H1 (cell line): ENCODE results near the gene IZUMO2. TPM values are rescaled to one million over a fixed set of nuclear protein-coding genes. Genes with fewer than 3 reads are reported as not detected.

ENCODE experiments used
- CTCF ChIA-PET: fragments of 300-600 bp; sonication (Branson Sonifier 250); formaldehyde crosslinking; loops from one replicate; lab custom pipeline; 2021; ENCODE audit not compliant: partially characterized antibody; lab: Charles Lee
- POLR2A ChIA-PET: fragments of 300-600 bp; sonication (Branson Sonifier 250); formaldehyde crosslinking; loops from one replicate; lab custom pipeline; 2021; ENCODE audit warnings: inconsistent platforms; ENCODE audit not compliant: partially characterized antibody; lab: Charles Lee
- DNase-seq, 2 experiments: peaks; one replicate each; pipeline versions ENCODE4 v3.0.0 to v3.0.0-alpha.2; 2010 to 2022; ENCODE audit warnings: low spot score in 2 of 2, low read depth in 1 of 2, mixed read lengths in 1 of 2
- FAIRE-seq: peaks from 2 replicates; lab custom pipeline; 2011; peaks lifted over from hg19 to GRCh38; lab: Jason Lieb, UNC
- H2AFZ ChIP-seq: 2 replicates; pipeline ENCODE4 v1.8.1; 2012; ENCODE audit warnings: low read length, inconsistent platforms
- H2AK5ac ChIP-seq: 2 replicates; pipeline ENCODE4 v1.6.1; 2013; ENCODE audit warnings: low read depth, low read length
- H2BK120ac ChIP-seq: replicated peaks from 2 replicates; pipeline ENCODE3; 2013; ENCODE audit warnings: low read depth, low read length, inconsistent platforms
- H2BK12ac ChIP-seq: 2 replicates; pipeline ENCODE4 v1.6.1; 2013; ENCODE audit warnings: low read depth, low read length
- H2BK15ac ChIP-seq: 2 replicates; pipeline ENCODE4 v1.6.1; 2013; ENCODE audit warnings: low read length
- H2BK20ac ChIP-seq: 2 replicates; pipeline ENCODE4 v1.6.1; 2013; ENCODE audit warnings: low read length
- H2BK5ac ChIP-seq: 2 replicates; pipeline ENCODE4 v1.6.1; 2013; ENCODE audit warnings: low read depth, low read length
- H3K14ac ChIP-seq: 2 replicates; pipeline ENCODE4 v1.6.1; 2013; ENCODE audit warnings: inconsistent platforms; ENCODE audit not compliant: insufficient read length
- H3K18ac ChIP-seq: 2 replicates; pipeline ENCODE4 v1.6.1; 2013; ENCODE audit warnings: low read length; ENCODE audit errors: extremely low read depth
- H3K23ac ChIP-seq: 2 replicates; pipeline ENCODE4 v1.6.1; 2013; ENCODE audit warnings: inconsistent platforms; ENCODE audit not compliant: insufficient read length
- H3K23me2 ChIP-seq: 2 replicates; pipeline ENCODE4 v1.6.1; 2013; ENCODE audit warnings: low read depth, low read length
- H3K27ac ChIP-seq: 2 replicates; pipeline ENCODE4 v1.6.1; 2011; ENCODE audit warnings: low read depth, low read length, inconsistent platforms
- H3K27me3 ChIP-seq, 4 experiments: replicated peaks in 1 of 4; 1 replicate in 1 of 4; 2 replicates in 3 of 4; pipeline versions ENCODE4 v1.6.1 to v1.8.1; 2011 to 2013; ENCODE audit warnings: low read length in 3 of 4, mild to moderate bottlenecking in 3 of 4, inconsistent platforms in 2 of 4, mixed read lengths in 2 of 4, moderate library complexity in 1 of 4; ENCODE audit not compliant: control insufficient read depth in 3 of 4, insufficient read depth in 3 of 4; ENCODE audit errors: extremely low read depth in 1 of 4
- H3K36me3 ChIP-seq, 4 experiments: 2 replicates each; pipeline versions ENCODE4 v1.6.1 to v1.8.1; 2011 to 2013; ENCODE audit warnings: mild to moderate bottlenecking in 4 of 4, low read length in 3 of 4, moderate library complexity in 2 of 4, control low read depth in 1 of 4, inconsistent platforms in 1 of 4; ENCODE audit not compliant: insufficient read depth in 4 of 4, control insufficient read depth in 2 of 4
- H3K4ac ChIP-seq: replicated peaks from 2 replicates; pipeline ENCODE3; 2013; ENCODE audit warnings: low read length, low read depth, mixed read lengths, inconsistent platforms; ENCODE audit not compliant: insufficient read length
- H3K4me1 ChIP-seq, 4 experiments: replicated peaks in 1 of 4; 1 replicate in 1 of 4; 2 replicates in 3 of 4; pipeline versions ENCODE4 v1.6.1 to v1.8.1; 2011 to 2013; ENCODE audit warnings: low read length in 3 of 4, inconsistent platforms in 2 of 4, mixed read lengths in 1 of 4; ENCODE audit not compliant: insufficient read depth in 4 of 4, control insufficient read depth in 3 of 4
- H3K4me2 ChIP-seq, 2 experiments: 2 replicates each; pipeline versions ENCODE4 v1.6.1 to v1.8.1; 2011 to 2013; ENCODE audit warnings: low read depth in 2 of 2, low read length in 2 of 2, control low read depth in 1 of 2, inconsistent platforms in 1 of 2, mild to moderate bottlenecking in 1 of 2; ENCODE audit not compliant: insufficient read depth in 1 of 2
- H3K4me3 ChIP-seq, 4 experiments: fragments of 200-600, 300-600 bp in 1 of 4; sonication (generic), shearing (Covaris generic), sonication (Bioruptor Twin) in 1 of 4; 2 replicates each; pipeline versions ENCODE4 v1.5.1 to v1.8.1; 2011 to 2016; ENCODE audit warnings: low read length in 4 of 4, low read depth in 3 of 4, control low read depth in 2 of 4, inconsistent platforms in 2 of 4, mild to moderate bottlenecking in 2 of 4, mixed read lengths in 1 of 4, moderate library complexity in 1 of 4; ENCODE audit not compliant: insufficient read depth in 2 of 4; ENCODE audit errors: extremely low read depth in 1 of 4
- H3K56ac ChIP-seq: replicated peaks from 2 replicates; pipeline ENCODE3; 2013; ENCODE audit warnings: low read depth, mild to moderate bottlenecking, mixed read lengths, low read length, inconsistent platforms; ENCODE audit not compliant: insufficient read length
- H3K79me1 ChIP-seq: 2 replicates; pipeline ENCODE4 v1.6.1; 2013; ENCODE audit warnings: low read depth, low read length, control low read depth
- H3K79me2 ChIP-seq, 2 experiments: 2 replicates each; pipeline versions ENCODE4 v1.6.1 to v1.8.1; 2012 to 2013; ENCODE audit warnings: low read length in 2 of 2, mild to moderate bottlenecking in 2 of 2, inconsistent platforms in 1 of 2; ENCODE audit not compliant: insufficient read depth in 2 of 2, control insufficient read depth in 1 of 2
- H3K9ac ChIP-seq, 4 experiments: replicated peaks in 1 of 4; 1 replicate in 1 of 4; 2 replicates in 3 of 4; pipeline versions ENCODE4 v1.6.1 to v1.8.1; 2011 to 2013; ENCODE audit warnings: low read depth in 3 of 4, low read length in 3 of 4, control low read depth in 2 of 4, mild to moderate bottlenecking in 2 of 4, moderate library complexity in 2 of 4, inconsistent platforms in 1 of 4; ENCODE audit errors: extremely low read depth in 1 of 4
- H3K9me3 ChIP-seq, 2 experiments: 2 replicates each; pipeline versions ENCODE4 v1.6.1 to v1.8.1; 2012 to 2013; ENCODE audit warnings: mild to moderate bottlenecking in 2 of 2, moderate library complexity in 2 of 2, control low read depth in 1 of 2, inconsistent platforms in 1 of 2, low read depth in 1 of 2, low read length in 1 of 2, mixed read lengths in 1 of 2; ENCODE audit not compliant: insufficient read depth in 2 of 2
- H4K20me1 ChIP-seq, 2 experiments: replicated peaks in 1 of 2; 2 replicates each; pipeline versions ENCODE3 to v1.8.1; 2011 to 2013; ENCODE audit warnings: inconsistent platforms in 2 of 2, low read length in 2 of 2, mild to moderate bottlenecking in 1 of 2; ENCODE audit not compliant: insufficient read depth in 2 of 2, control insufficient read depth in 1 of 2
- H4K5ac ChIP-seq: 2 replicates; pipeline ENCODE4 v1.6.1; 2013; ENCODE audit warnings: low read length, low read depth, mixed read lengths, inconsistent platforms; ENCODE audit not compliant: insufficient read length
- H4K8ac ChIP-seq: 2 replicates; pipeline ENCODE4 v1.8.0; 2013; ENCODE audit warnings: mild to moderate bottlenecking, moderate library complexity, low read length, inconsistent platforms; ENCODE audit not compliant: insufficient read depth; ENCODE audit errors: extremely low read depth
- H4K91ac ChIP-seq: replicated peaks from 2 replicates; pipeline ENCODE3; 2013; ENCODE audit warnings: low read length, mixed read lengths, inconsistent platforms; ENCODE audit not compliant: insufficient read length
- EP300 ChIP-seq, 2 experiments: IDR thresholded peaks; 1 replicate in 1 of 2; 2 replicates in 1 of 2; pipeline ENCODE4 v1.6.1; 2011 to 2012; ENCODE audit warnings: low read depth in 2 of 2, low read length in 2 of 2, mild to moderate bottlenecking in 2 of 2, borderline replicate concordance in 1 of 2, inconsistent platforms in 1 of 2, moderate library complexity in 1 of 2
- GABPA ChIP-seq: IDR thresholded peaks from 2 replicates; pipeline ENCODE4 v1.6.1; 2011; ENCODE audit warnings: mild to moderate bottlenecking, low read length, moderate library complexity, borderline replicate concordance; ENCODE audit not compliant: insufficient read depth
- HDAC2 ChIP-seq, 2 experiments: fragments of 300-600 bp in 1 of 2; sonication (generic) in 1 of 2; IDR thresholded peaks; 2 replicates each; pipeline ENCODE4 v1.6.1; 2011 to 2012; ENCODE audit warnings: low read depth in 2 of 2, low read length in 2 of 2, mild to moderate bottlenecking in 2 of 2, moderate library complexity in 2 of 2, borderline replicate concordance in 1 of 2, inconsistent platforms in 1 of 2
- KDM1A ChIP-seq: fragments of 200-600, 300-600 bp; sonication (generic); IDR thresholded peaks from 2 replicates; pipeline ENCODE4 v1.7.1; 2016; ENCODE audit warnings: mild to moderate bottlenecking, low read length, borderline replicate concordance
- MAFK ChIP-seq: IDR thresholded peaks from 2 replicates; pipeline ENCODE4 v1.6.1; 2012; ENCODE audit warnings: low read depth, mild to moderate bottlenecking, improper control_type of control experiment, low read length
- NANOG ChIP-seq: IDR thresholded peaks from 2 replicates; pipeline ENCODE4 v1.6.1; 2011; ENCODE audit warnings: low read length, low read depth, mild to moderate bottlenecking, inconsistent platforms; ENCODE audit not compliant: insufficient read depth, poor library complexity, severe bottlenecking
- PHF8 ChIP-seq: fragments of 200-600 bp; sonication (generic); conservative IDR thresholded peaks from 2 replicates; pipeline ENCODE4 v1.7.1; 2012; ENCODE audit warnings: low read depth, mild to moderate bottlenecking, inconsistent platforms, low read length, moderate library complexity
- POU5F1 ChIP-seq: IDR thresholded peaks from 2 replicates; pipeline ENCODE4 v1.6.1; 2011; ENCODE audit warnings: low read depth, mild to moderate bottlenecking, low read length, moderate library complexity
- SIN3A ChIP-seq, 2 experiments: IDR thresholded peaks in 1 of 2; conservative IDR thresholded peaks in 1 of 2; 2 replicates each; pipeline ENCODE4 v1.6.1; 2011 to 2012; ENCODE audit warnings: low read length in 2 of 2, improper control_type of control experiment in 1 of 2, low read depth in 1 of 2, mild to moderate bottlenecking in 1 of 2
- SP4 ChIP-seq: IDR thresholded peaks from 2 replicates; pipeline ENCODE4 v1.6.1; 2012; ENCODE audit warnings: low read length, inconsistent platforms
- TAF1 ChIP-seq: IDR thresholded peaks from 2 replicates; pipeline ENCODE4 v1.6.1; 2011; ENCODE audit warnings: mild to moderate bottlenecking, low read depth, low read length
- WGBS, 2 experiments: shearing (Covaris generic) in 1 of 2; methylation state at CpG; one replicate each; pipeline versions ENCODE4 v1.1.6 to v1.1.7; 2013 to 2015; ENCODE audit warnings: low lambda C conversion rate in 2 of 2, mixed read lengths in 2 of 2, inconsistent platforms in 1 of 2, low coverage in 1 of 2, missing lambda C conversion rate in 1 of 2; ENCODE audit not compliant: insufficient replicate concordance in 2 of 2, insufficient coverage in 1 of 2, insufficient read length in 1 of 2; ENCODE audit errors: extremely low coverage in 1 of 2, missing lambda C conversion rate in 1 of 2; 5-methylcytosine and 5-hydroxymethylcytosine counted together
- polyA plus RNA-seq, 7 experiments: library from polyadenylated mRNA; depleted of rRNA in 3 of 7; stranded (reverse) in 5 of 7; unstranded in 2 of 7; fragments of >200 nt in 5 of 7; fragments of 200-250 nt in 2 of 7; gene quantifications; 1 replicate in 5 of 7; 2 replicates in 1 of 7; 4 replicates in 1 of 7; pipeline versions ENCODE4 v1.2.1 to v1.2.3, GENCODE V29; 2011 to 2013; ENCODE audit warnings: missing spikeins in 2 of 7, mixed read lengths in 2 of 7
- total RNA-seq: library from RNA; stranded (reverse); fragmentation: NEBNext Ultra II Directional; extraction: Animal tissue kit (Norgen Biotek cat#: 25700); gene quantifications from 2 replicates; pipeline ENCODE4 v1.2.1, GENCODE V29; 2021
- TF ChIP-seq, protein P1 (sequence below): IDR thresholded peaks from 2 replicates; pipeline ENCODE4 v1.6.1; 2011; ENCODE audit warnings: low read length, improper control_type of control experiment

IZUMO2 gene
- total and polyA plus RNA-seq, 2 of the 8 experiments (the other 6 are each of a cell fraction or from before 2014, with no cell fraction given), result 1.7 to 1.9 TPM

DNA sequence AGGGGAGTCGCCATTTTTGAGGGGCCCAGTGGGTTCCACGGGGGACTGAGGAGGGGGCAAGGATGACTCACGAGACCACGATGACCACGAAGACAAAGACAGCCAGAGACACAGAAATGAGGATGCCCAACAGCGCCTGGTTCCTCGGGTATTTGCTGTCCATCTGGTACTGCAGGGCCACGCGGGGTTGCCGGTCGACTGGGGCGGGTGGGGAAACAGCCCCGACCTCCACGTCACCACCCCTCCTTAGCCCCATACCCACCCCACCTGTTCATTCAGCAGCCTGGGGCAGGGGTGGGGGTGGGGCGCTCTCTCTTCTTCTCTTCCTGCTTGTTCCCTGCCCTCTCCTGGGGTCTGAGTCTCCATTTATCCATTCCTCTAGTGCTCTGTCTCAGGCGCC lies 8.6 kb downstream of the IZUMO2 start:
- H2AFZ ChIP-seq, result no peak overlapping the region
- H3K9me3 ChIP-seq, result peaks cover 0 to 7% of the 10 kb centered on the region in 2 experiments; a peak in 2 of 4 replicates
- H3K23ac ChIP-seq, result no peak overlapping the region
- H2AK5ac ChIP-seq, result no peak overlapping the region
- no peaks in the 10 kb centered on the region for H4K20me1 ChIP-seq
- H2BK15ac ChIP-seq, result no peak overlapping the region
- POLR2A ChIA-PET, result no interaction called here
- 91% methylated on average over 8 of the region's 16 CpGs; no CpG with 5 or more reads in 1 of the 2 experiments for WGBS, 2 experiments
- no peak overlapping the region for H3K18ac ChIP-seq
- H2BK20ac ChIP-seq, result no peak overlapping the region
- no peak overlapping the region for H3K27ac ChIP-seq
- no peak overlapping the region for H4K5ac ChIP-seq
- H4K91ac ChIP-seq, result no peak overlapping the region
- no peak overlapping the region for H3K9ac ChIP-seq
- no peak overlapping the region for H3K4me3 ChIP-seq
- H3K4me2 ChIP-seq, result no peak overlapping the region
- FAIRE-seq (no peak), DNase-seq (no peak)
- H2BK120ac ChIP-seq, result no peak overlapping the region
- H4K8ac ChIP-seq, result no peak overlapping the region
- no peak overlapping the region for H3K56ac ChIP-seq
- no peak overlapping the region for H3K14ac ChIP-seq
- no peak overlapping the region for H3K4ac ChIP-seq
- no peaks in the 10 kb centered on the region for H3K27me3 ChIP-seq
- H3K23me2 ChIP-seq, result no peaks in the 10 kb centered on the region
- no peaks in the 10 kb centered on the region for H3K36me3 ChIP-seq
- H2BK12ac ChIP-seq, result no peak overlapping the region
- no peaks in the 10 kb centered on the region for H3K4me1 ChIP-seq
- CTCF ChIA-PET, result interaction anchor here (0.6 to 1.9 kb wide), 7 partner anchors 18 to 203 kb away, joined by 3 to 7 read pairs (median 4); no protein-coding TSS in a partner anchor
- no peaks in the 10 kb centered on the region for H3K79me1 ChIP-seq
- H3K79me2 ChIP-seq, result no peaks in the 10 kb centered on the region
- no peak overlapping the region for H2BK5ac ChIP-seq
- TF ChIP-seq TAF1, result no peak
- no peak for TF ChIP-seq PHF8
- TF ChIP-seq HDAC2 (IDR thresholded peaks at IDR 0.05; ENCODE audit: borderline replicate concordance in 1 of 2, low read depth in 2 of 2, low read length in 2 of 2), result no peak
- TF ChIP-seq, protein P1, sequence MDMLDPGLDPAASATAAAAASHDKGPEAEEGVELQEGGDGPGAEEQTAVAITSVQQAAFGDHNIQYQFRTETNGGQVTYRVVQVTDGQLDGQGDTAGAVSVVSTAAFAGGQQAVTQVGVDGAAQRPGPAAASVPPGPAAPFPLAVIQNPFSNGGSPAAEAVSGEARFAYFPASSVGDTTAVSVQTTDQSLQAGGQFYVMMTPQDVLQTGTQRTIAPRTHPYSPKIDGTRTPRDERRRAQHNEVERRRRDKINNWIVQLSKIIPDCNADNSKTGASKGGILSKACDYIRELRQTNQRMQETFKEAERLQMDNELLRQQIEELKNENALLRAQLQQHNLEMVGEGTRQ, result no peak
- no peak for TF ChIP-seq NANOG
- TF ChIP-seq EP300 (IDR thresholded peaks at IDR 0.05; ENCODE audit: borderline replicate concordance in 1 of 2, low read depth in 2 of 2, low read length in 2 of 2), result no peak
- no peak for TF ChIP-seq POU5F1
- TF ChIP-seq SIN3A (conservative IDR thresholded peaks at IDR 0.05 in 1 of 2, IDR thresholded peaks at IDR 0.05 in 1 of 2; ENCODE audit: low read depth in 1 of 2, low read length in 2 of 2), result no peak
- TF ChIP-seq MAFK, result no peak
- no peak for TF ChIP-seq GABPA
- TF ChIP-seq KDM1A, result no peak
- no peak for TF ChIP-seq SP4
